PC-3 (cell line): ENCODE results near the gene ANKRD13C.

Source experiments
- CTCF ChIP-seq: fragments of 300-600 bp; sonication (generic); conservative IDR thresholded peaks from 2 replicates; pipeline ENCODE4 v1.5.1; 2017; ENCODE audit warnings: antibody characterized with exemption, low read depth, mild to moderate bottlenecking, low read length
- EZH2 ChIP-seq: fragments of 300-600 bp; sonication (generic); IDR thresholded peaks from one replicate; pipeline ENCODE4 v1.6.1; 2017; ENCODE audit warnings: antibody characterized with exemption, mild to moderate bottlenecking, low read length; ENCODE audit not compliant: unreplicated experiment
- EZH2phosphoT487 ChIP-seq: fragments of 300-600 bp; sonication (generic); IDR thresholded peaks from 2 replicates; pipeline ENCODE4 v1.6.1; 2018; ENCODE audit warnings: mild to moderate bottlenecking, antibody characterized with exemption, low read length, borderline replicate concordance

DNA sequence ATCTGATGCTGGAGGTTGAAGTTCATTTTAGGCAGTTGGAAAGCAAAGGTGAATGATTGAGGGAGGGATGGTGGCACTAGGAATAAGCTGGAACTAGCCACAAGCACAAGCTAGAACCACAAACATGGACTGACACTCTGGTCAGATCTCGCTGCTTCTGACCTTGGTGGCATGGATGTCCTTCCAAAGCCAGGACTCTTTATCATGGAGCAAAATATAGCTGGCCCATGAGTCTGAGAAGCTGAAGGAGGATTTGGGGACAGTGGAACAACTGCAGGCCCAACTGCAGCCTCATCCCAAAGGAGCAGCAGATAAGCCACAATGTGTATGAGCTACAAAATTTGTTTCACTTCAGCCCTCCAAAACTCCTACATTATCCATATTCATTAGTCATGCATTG, 97.9 kb downstream of the ANKRD13C start:
- no peak for TF ChIP-seq CTCF
- no peak for TF ChIP-seq EZH2phosphoT487
- TF ChIP-seq EZH2 = no peak
